Activated CD4-positive, alpha-beta T cell treated with anti-CD3 and anti-CD28 coated beads, Interleukin-2, Interleukin-4, amounts not matched to agents 100 ng/mL and 50 ng/mL, durations not matched to agents 16 hours and 8 hours (primary cell): ENCODE results near the gene TECTB.
"Not testable (repeated sequence)": the region's sequence is repeated elsewhere in the genome, so short reads cannot be mapped to it uniquely, and the experiment has no call there.

Source experiments
- DNase-seq: peaks from one replicate; pipeline ENCODE4 v3.0.0-alpha.2; 2020; ENCODE audit warnings: low spot score

The TECTB gene

GRCh38 chr10:112283100-112283499, at the start of gene TECTB:
TECTB (plus strand) TSS chr10:112283400; CDS start chr10:112283735, 335 bp downstream.
- DNase-seq = no peak

- DNase-seq = no peak
These were observed 48.1 kb upstream of the TECTB start for GRCh38 chr10:112235141-112235540.

- no peak for DNase-seq
These were observed 47.3 kb upstream of the TECTB start for GRCh38 chr10:112235920-112236319.

GRCh38 chr10:112236486-112236885, 46.7 kb upstream of the TECTB start:
- no peak for DNase-seq

- no peak for DNase-seq
These were observed 43.9 kb upstream of the TECTB start for GRCh38 chr10:112239347-112239746.

GRCh38 chr10:112240441-112240840, 42.8 kb upstream of the TECTB start:
- no peak for DNase-seq

GRCh38 chr10:112241651-112242341, 41.4 kb upstream of the TECTB start:
- no peak for DNase-seq

- DNase-seq = no peak
These were observed 40.4 kb upstream of the TECTB start for GRCh38 chr10:112242769-112243168.

GRCh38 chr10:112243713-112244112, 39.5 kb upstream of the TECTB start:
- no peak for DNase-seq

GRCh38 chr10:112244197-112244596, 39.0 kb upstream of the TECTB start:
- DNase-seq = no peak

- DNase-seq = no peak
These were observed 35.4 kb upstream of the TECTB start for GRCh38 chr10:112247791-112248190.

GRCh38 chr10:112248584-112249295, 34.5 kb upstream of the TECTB start:
- no peak for DNase-seq

- DNase-seq = no peak
These were observed 33.5 kb upstream of the TECTB start for GRCh38 chr10:112249722-112250121.

GRCh38 chr10:112250555-112250954, 32.6 kb upstream of the TECTB start:
- no peak for DNase-seq

GRCh38 chr10:112251238-112251637, 32.0 kb upstream of the TECTB start:
- not testable (repeated sequence) for DNase-seq

GRCh38 chr10:112258407-112258806, 24.8 kb upstream of the TECTB start:
- DNase-seq = no peak

GRCh38 chr10:112259688-112260087, 23.5 kb upstream of the TECTB start:
- DNase-seq = no peak

- no peak for DNase-seq
These were observed 22.4 kb upstream of the TECTB start for GRCh38 chr10:112260831-112261230.

GRCh38 chr10:112261281-112261822, 21.8 kb upstream of the TECTB start:
- DNase-seq = no peak

- DNase-seq = no peak
These were observed 20.7 kb upstream of the TECTB start for GRCh38 chr10:112262546-112262945.

GRCh38 chr10:112265745-112266144, 17.5 kb upstream of the TECTB start:
- no peak for DNase-seq

- DNase-seq = no peak
These were observed 13.9 kb upstream of the TECTB start for GRCh38 chr10:112269266-112269665.

- DNase-seq = no peak
These were observed 11.2 kb upstream of the TECTB start for GRCh38 chr10:112271982-112272381.
